SH-SY5Y (cell line): ENCODE data around the gene BAIAP2.

Experiments
- GATA2 ChIP-seq: IDR thresholded peaks from 2 replicates; pipeline ENCODE4 v1.6.1; 2011; ENCODE audit warnings: mild to moderate bottlenecking, low read depth, low read length
- GATA3 ChIP-seq: IDR thresholded peaks from 2 replicates; pipeline ENCODE4 v1.6.1; 2011; ENCODE audit warnings: low read depth, mild to moderate bottlenecking, low read length, moderate library complexity

GRCh38 chr17:80986046-80986445, 48.9 kb upstream of the BAIAP2 start:
- no peak for TF ChIP-seq GATA3
- no peak for TF ChIP-seq GATA2
